Amniotic stem cell (primary cell): ENCODE results near the gene HOXA6.

ENCODE experiments used
- DNase-seq: peaks from one replicate; lab custom pipeline; 2025; lab: John Stamatoyannopoulos, UW

The HOXA6 gene

GRCh38 chr7:27121684-27122076 lies 25.9 kb downstream of the HOXA6 start:
- no peak for DNase-seq

GRCh38 chr7:27119412-27119911 lies 28.1 kb downstream of the HOXA6 start:
- DNase-seq: no peak

- DNase-seq: no peak
Observed at GRCh38 chr7:27118580-27118979, 29.0 kb downstream of the HOXA6 start.

GRCh38 chr7:27117887-27118491 lies 29.6 kb downstream of the HOXA6 start:
- no peak for DNase-seq

- no peak for DNase-seq
Observed at GRCh38 chr7:27116962-27117886, 30.4 kb downstream of the HOXA6 start.

- DNase-seq: no peak
Observed at GRCh38 chr7:27116031-27116961, 31.3 kb downstream of the HOXA6 start.

- DNase-seq: no peak
Observed at GRCh38 chr7:27115221-27116026, 32.1 kb downstream of the HOXA6 start.

- DNase-seq: no peak
Observed at GRCh38 chr7:27114881-27115220, 32.7 kb downstream of the HOXA6 start.

GRCh38 chr7:27113991-27114769 lies 33.4 kb downstream of the HOXA6 start:
- no peak for DNase-seq

- DNase-seq: no peak
Observed at GRCh38 chr7:27112955-27113949, 34.3 kb downstream of the HOXA6 start.

- DNase-seq: no peak
Observed at GRCh38 chr7:27112361-27112760, 35.2 kb downstream of the HOXA6 start.

GRCh38 chr7:27111751-27112277 lies 35.8 kb downstream of the HOXA6 start:
- no peak for DNase-seq

- DNase-seq: no peak
Observed at GRCh38 chr7:27111042-27111750, 36.4 kb downstream of the HOXA6 start.

- DNase-seq: no peak
Observed at GRCh38 chr7:27110186-27111031, 37.2 kb downstream of the HOXA6 start.

- no peak for DNase-seq
Observed at GRCh38 chr7:27109466-27110185, 37.9 kb downstream of the HOXA6 start.

- no peak for DNase-seq
Observed at GRCh38 chr7:27108390-27109127, 39.0 kb downstream of the HOXA6 start.
